Natural killer cell (primary cell): Measurements from ENCODE around the gene CCL5. TPM values are rescaled to one million over a fixed set of nuclear protein-coding genes. Genes with fewer than 3 reads are reported as not detected.

ENCODE experiments used
- ATAC-seq, 3 donors: fragments of 150-1000 bp in 2 of 3; fragments of 200-7000 bp in 1 of 3; cut with Tn5 transposase; 1 replicate in 1 of 3; 2 replicates in 2 of 3; pipeline ENCODE4 v1.10.0; 2021; ENCODE audit warnings: mild to moderate bottlenecking in 2 of 3, moderate library complexity in 2 of 3
- DNase-seq, 2 donors: peaks; one replicate each; pipeline versions ENCODE4 v3.0.0 to v3.0.0-alpha.2; 2013 to 2021; ENCODE audit warnings: mixed read lengths in 1 of 2
- H3K27ac ChIP-seq: one replicate; pipeline ENCODE4 v1.5.1; 2013; ENCODE audit warnings: mild to moderate bottlenecking, low read length
- H3K27me3 ChIP-seq: one replicate; pipeline ENCODE4 v1.6.1; 2013; ENCODE audit warnings: low read length; ENCODE audit not compliant: control insufficient read depth, insufficient read depth
- H3K36me3 ChIP-seq: one replicate; pipeline ENCODE4 v1.6.1; 2013; ENCODE audit warnings: low read length; ENCODE audit not compliant: control insufficient read depth, insufficient read depth
- H3K4me1 ChIP-seq: one replicate; pipeline ENCODE4 v1.6.1; 2013; ENCODE audit warnings: low read length; ENCODE audit not compliant: control insufficient read depth, insufficient read depth
- H3K4me3 ChIP-seq: one replicate; pipeline ENCODE4 v1.5.1; 2013; ENCODE audit warnings: low read length
- H3K9me3 ChIP-seq: one replicate; pipeline ENCODE4 v1.6.1; 2013; ENCODE audit warnings: low read length; ENCODE audit not compliant: control insufficient read depth, insufficient read depth
- H3K27ac Mint-ChIP-seq, 2 donors: one replicate each; pipeline ENCODE4 v1.8.0; 2022; ENCODE audit warnings: mild to moderate bottlenecking in 2 of 2, mixed read lengths in 2 of 2, moderate library complexity in 1 of 2
- H3K27me3 Mint-ChIP-seq, 2 donors: one replicate each; pipeline ENCODE4 v1.8.0; 2022; ENCODE audit warnings: low read depth in 2 of 2, mixed read lengths in 2 of 2
- H3K36me3 Mint-ChIP-seq: one replicate; pipeline ENCODE4 v1.8.0; 2022; ENCODE audit warnings: mixed read lengths
- H3K4me1 Mint-ChIP-seq, 2 donors: one replicate each; pipeline ENCODE4 v1.8.0; 2022; ENCODE audit warnings: mixed read lengths in 2 of 2
- H3K4me3 Mint-ChIP-seq: one replicate; pipeline ENCODE4 v1.8.0; 2022; ENCODE audit warnings: mild to moderate bottlenecking, moderate library complexity, mixed read lengths
- H3K9me3 Mint-ChIP-seq, 2 donors: one replicate each; pipeline ENCODE4 v1.8.0; 2022; ENCODE audit warnings: mixed read lengths in 2 of 2
- WGBS: methylation state at CpG from one replicate; pipeline ENCODE4 v1.1.7; 2013; ENCODE audit warnings: missing lambda C conversion rate; ENCODE audit not compliant: insufficient coverage; 5-methylcytosine and 5-hydroxymethylcytosine counted together
- intact Hi-C: fragments of 100-400 bp; cut with micrococcal nuclease; formaldehyde crosslinking; loops from one replicate; pipeline ENCODE4 v1.14.2; 2022
- total RNA-seq, 4 donors: library from RNA; stranded (reverse); fragments of 120-200 nt in 1 of 4; gene quantifications; one replicate each; pipeline versions ENCODE4 v1.2.3 to v1.2.4, GENCODE V29; 2013 to 2022
- TF ChIP-seq, protein P1 (sequence below): fragments of 200-600 bp; IDR thresholded peaks from one replicate; pipeline ENCODE4 v1.8.0; 2022; ENCODE audit warnings: antibody characterized with exemption

CCL5 gene
- total RNA-seq, 3 donors from 2014 or later (not counting 1 experiment from before 2014, with no cell fraction given): 793 to 1,167 (median 825) TPM

DNA sequence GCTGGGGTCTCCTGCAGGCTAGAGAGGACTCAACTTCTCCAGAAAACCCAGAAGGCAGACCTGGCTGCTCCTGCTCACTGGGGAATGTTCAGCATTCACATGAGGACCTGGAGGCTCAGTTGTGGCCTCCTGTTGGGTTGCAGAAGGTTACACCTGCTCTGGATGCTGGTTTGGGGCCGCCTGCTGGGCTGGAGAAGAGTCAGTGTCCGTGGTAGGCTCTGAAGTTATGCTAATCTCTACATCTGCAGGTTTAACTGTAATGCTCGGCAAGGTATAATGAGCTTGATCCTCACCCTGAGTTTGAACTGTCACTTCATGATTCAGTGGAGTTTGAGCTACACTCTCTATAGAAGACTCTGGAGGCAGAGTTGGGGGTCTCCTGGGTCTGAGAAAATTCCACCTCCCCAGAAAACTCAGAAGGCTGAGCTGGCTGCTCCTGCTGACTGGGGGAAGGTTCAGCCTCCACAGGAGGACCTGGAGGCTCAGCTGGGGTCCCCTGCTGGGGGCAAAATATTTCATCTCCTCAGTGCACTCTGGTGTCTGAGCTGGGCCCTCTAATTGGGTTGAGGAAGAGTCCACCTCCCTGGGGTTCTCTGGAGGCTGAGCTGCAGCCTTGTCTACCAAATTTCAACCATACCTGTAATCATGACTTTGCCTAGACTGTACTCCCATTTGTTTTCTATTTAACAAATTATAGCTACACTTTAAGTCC is 26.9 kb upstream of the CCL5 start:
- H3K27me3 Mint-ChIP-seq: no peaks in the 10 kb centered on the region
- H3K4me1 Mint-ChIP-seq: peaks cover 79 to 82% of the 10 kb centered on the region in 2 donors
- DNase-seq: peak in 1 of 2 donors; percentile 39
- H3K9me3 Mint-ChIP-seq: no peaks in the 10 kb centered on the region
- Histone ChIP-seq H3K36me3 (no peaks in the 10 kb centered on the region), H3K4me1 (peaks cover 38% of the 10 kb centered on the region), H3K4me3 (no peak overlapping the region), H3K27ac (no peak overlapping the region), H3K27me3 (no peaks in the 10 kb centered on the region), H3K9me3 (no peaks in the 10 kb centered on the region)
- TF ChIP-seq, protein P1, sequence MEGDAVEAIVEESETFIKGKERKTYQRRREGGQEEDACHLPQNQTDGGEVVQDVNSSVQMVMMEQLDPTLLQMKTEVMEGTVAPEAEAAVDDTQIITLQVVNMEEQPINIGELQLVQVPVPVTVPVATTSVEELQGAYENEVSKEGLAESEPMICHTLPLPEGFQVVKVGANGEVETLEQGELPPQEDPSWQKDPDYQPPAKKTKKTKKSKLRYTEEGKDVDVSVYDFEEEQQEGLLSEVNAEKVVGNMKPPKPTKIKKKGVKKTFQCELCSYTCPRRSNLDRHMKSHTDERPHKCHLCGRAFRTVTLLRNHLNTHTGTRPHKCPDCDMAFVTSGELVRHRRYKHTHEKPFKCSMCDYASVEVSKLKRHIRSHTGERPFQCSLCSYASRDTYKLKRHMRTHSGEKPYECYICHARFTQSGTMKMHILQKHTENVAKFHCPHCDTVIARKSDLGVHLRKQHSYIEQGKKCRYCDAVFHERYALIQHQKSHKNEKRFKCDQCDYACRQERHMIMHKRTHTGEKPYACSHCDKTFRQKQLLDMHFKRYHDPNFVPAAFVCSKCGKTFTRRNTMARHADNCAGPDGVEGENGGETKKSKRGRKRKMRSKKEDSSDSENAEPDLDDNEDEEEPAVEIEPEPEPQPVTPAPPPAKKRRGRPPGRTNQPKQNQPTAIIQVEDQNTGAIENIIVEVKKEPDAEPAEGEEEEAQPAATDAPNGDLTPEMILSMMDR: no peak
- whole genome bisulfite sequencing: 74% methylated on average over 3 of the region's 3 CpGs
- H3K36me3 Mint-ChIP-seq: no peaks in the 10 kb centered on the region
- no peak overlapping the region for H3K4me3 Mint-ChIP-seq
- no peak for ATAC-seq
- intact Hi-C loops: no loop called here
- H3K27ac Mint-ChIP-seq: peak overlapping the region; percentile 4 to 6

DNA sequence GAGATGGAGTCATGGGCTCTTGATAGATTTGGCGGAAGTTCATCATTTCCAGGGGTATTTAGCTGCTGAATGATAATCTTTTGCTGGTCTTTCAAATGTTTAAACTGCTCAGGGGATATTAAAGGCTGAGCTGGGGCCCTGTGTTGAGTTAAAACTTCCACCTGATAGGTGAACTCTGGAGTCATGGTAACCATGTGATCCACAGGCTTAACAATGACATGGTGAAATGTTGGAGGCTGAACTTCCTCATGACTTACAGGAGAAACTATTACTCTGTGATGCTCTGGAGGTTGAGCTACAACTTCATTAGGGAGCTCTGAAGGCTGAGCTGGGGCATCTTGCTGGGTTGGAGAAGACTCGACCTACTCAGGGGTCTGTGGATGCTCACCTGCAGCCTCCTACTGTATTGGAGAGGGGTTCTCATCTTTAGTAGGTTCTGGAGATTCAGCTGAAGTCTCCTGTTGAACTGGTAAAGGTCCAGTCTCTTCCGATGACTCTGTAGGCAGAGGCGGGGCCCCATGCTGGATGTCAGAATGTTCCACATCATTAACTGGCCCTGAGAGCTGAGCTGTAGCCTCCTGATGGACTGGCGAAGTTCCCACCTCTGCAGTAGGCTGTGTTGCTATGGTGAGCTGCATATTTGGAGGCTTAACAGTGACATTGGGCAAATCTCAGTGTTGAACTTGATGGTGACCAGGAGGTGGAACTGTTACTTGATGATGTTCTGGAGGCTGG is 26.2 kb upstream of the CCL5 start:
- 99% methylated on average over 5 of the region's 5 CpGs for WGBS

DNA sequence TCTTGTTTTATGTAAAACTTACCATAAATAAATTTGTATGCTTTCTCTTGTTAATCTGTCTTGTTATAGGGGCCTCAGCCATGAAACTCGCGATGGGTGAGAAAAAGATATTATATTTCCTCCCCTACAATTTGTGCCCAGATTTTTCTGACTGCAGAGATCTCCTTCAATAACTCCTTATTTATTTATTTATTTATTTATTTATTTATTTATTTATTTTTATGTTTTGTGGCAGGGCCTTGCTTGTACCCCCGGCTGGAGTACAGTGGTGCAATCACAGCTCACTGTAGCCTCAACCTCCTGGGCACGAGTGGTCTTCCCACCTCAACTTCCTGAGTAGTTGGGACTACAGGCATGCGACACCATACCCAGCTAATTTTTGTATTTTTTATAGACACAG is 23.3 kb upstream of the CCL5 start:
- H3K4me3 Mint-ChIP-seq: peak overlapping the region; percentile 74
- ATAC-seq (no peak), DNase-seq (no peak)
- no peak overlapping the region for H3K27ac ChIP-seq
- H3K36me3 Mint-ChIP-seq: no peaks in the 10 kb centered on the region
- no peaks in the 10 kb centered on the region for H3K9me3 Mint-ChIP-seq
- TF ChIP-seq, protein P1: no peak
- peaks cover 78 to 87% of the 10 kb centered on the region in 2 donors for H3K4me1 Mint-ChIP-seq
- H3K4me1 ChIP-seq: peaks cover 66% of the 10 kb centered on the region
- no peaks in the 10 kb centered on the region for H3K27me3 ChIP-seq
- no peaks in the 10 kb centered on the region for H3K36me3 ChIP-seq
- 53% methylated on average over 3 of the region's 5 CpGs for WGBS
- intact Hi-C loops: no loop called here
- peak overlapping the region; percentile 96 to 97 for H3K27ac Mint-ChIP-seq
- H3K4me3 ChIP-seq: no peak overlapping the region
- H3K27me3 Mint-ChIP-seq: no peaks in the 10 kb centered on the region
- H3K9me3 ChIP-seq: no peaks in the 10 kb centered on the region

More for the DNA sequence above, 26.2 kb upstream of the CCL5 start:
- TF ChIP-seq, protein P1: no peak
- H3K36me3 Mint-ChIP-seq: no peaks in the 10 kb centered on the region
- ATAC-seq: no peak
- Histone ChIP-seq H3K9me3 (no peaks in the 10 kb centered on the region), H3K36me3 (no peaks in the 10 kb centered on the region), H3K4me1 (peaks cover 45% of the 10 kb centered on the region), H3K27ac (no peak overlapping the region), H3K4me3 (no peak overlapping the region), H3K27me3 (no peaks in the 10 kb centered on the region)
- no peaks in the 10 kb centered on the region for H3K27me3 Mint-ChIP-seq
- H3K9me3 Mint-ChIP-seq: no peaks in the 10 kb centered on the region
- H3K27ac Mint-ChIP-seq: no peak overlapping the region
- DNase-seq: no peak
- no peak overlapping the region for H3K4me3 Mint-ChIP-seq
- H3K4me1 Mint-ChIP-seq: peaks cover 78 to 83% of the 10 kb centered on the region in 2 donors
- intact Hi-C loops: no loop called here
